HG03521 (cell line): Measurements from ENCODE around the gene GPR55.

ENCODE experiments used
- ATAC-seq: cut with Tn5 transposase; IDR thresholded peaks from one replicate; pipeline ENCODE4 v1.9.1; 2021; ENCODE audit warnings: mild to moderate bottlenecking, moderate library complexity; ENCODE audit not compliant: unreplicated experiment

GPR55 gene

GRCh38 chr2:230885463-230886130, 39.4 kb downstream of the GPR55 start:
- ATAC-seq, result no peak

GRCh38 chr2:230881840-230882239, 43.2 kb downstream of the GPR55 start:
- ATAC-seq, result no peak

- no peak for ATAC-seq
Observed at GRCh38 chr2:230879891-230880290, 45.2 kb downstream of the GPR55 start.

GRCh38 chr2:230879271-230879882, 45.7 kb downstream of the GPR55 start:
- no peak for ATAC-seq

- no peak for ATAC-seq
Observed at GRCh38 chr2:230878599-230879188, 46.3 kb downstream of the GPR55 start.

- ATAC-seq, result no peak
Observed at GRCh38 chr2:230877759-230878598, 47.1 kb downstream of the GPR55 start.

- ATAC-seq, result no peak
Observed at GRCh38 chr2:230877116-230877758, 47.8 kb downstream of the GPR55 start.

- ATAC-seq, result no peak
Observed at GRCh38 chr2:230875347-230876315, 49.4 kb downstream of the GPR55 start.

- no peak for ATAC-seq
Observed at GRCh38 chr2:230874876-230875275, 50.2 kb downstream of the GPR55 start.

GRCh38 chr2:230874456-230874855, 50.6 kb downstream of the GPR55 start:
- ATAC-seq, result no peak

GRCh38 chr2:230873661-230874401, 51.2 kb downstream of the GPR55 start:
- peak; percentile 41 for ATAC-seq

GRCh38 chr2:230872968-230873660, 51.9 kb downstream of the GPR55 start:
- ATAC-seq, result peak; percentile 53

GRCh38 chr2:230872151-230872967, 52.7 kb downstream of the GPR55 start:
- ATAC-seq, result peak; percentile 4

GRCh38 chr2:230871361-230872150, 53.5 kb downstream of the GPR55 start:
- no peak for ATAC-seq

- ATAC-seq, result no peak
Observed at GRCh38 chr2:230870544-230871360, 54.3 kb downstream of the GPR55 start.

- no peak for ATAC-seq
Observed at GRCh38 chr2:230869914-230870543, 55.0 kb downstream of the GPR55 start.
